NCI-H748 treated with DMSO at 0.1 percent for 48 hours (cell line): Measurements from ENCODE around the gene ACTN1.

ENCODE experiments used
- DNase-seq: peaks from one replicate; lab custom pipeline; 2025; lab: John Stamatoyannopoulos, UW

ACTN1 gene

DNA sequence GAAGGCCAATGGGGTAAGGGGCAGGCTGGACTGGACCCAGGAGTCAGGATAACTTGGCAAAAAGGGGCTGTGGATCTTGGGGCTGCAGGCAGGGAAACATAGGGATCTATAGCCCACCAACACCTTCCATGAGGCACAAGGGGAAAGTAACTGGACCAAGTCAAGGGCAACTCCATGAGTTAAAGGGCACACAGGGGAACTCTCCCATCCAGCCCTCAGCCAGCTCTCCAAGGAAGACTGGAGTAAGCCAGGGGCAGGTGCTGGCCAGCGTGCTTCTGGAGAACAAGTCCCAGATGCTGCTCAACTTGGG, 154.9 kb downstream of the ACTN1 start:
- no peak for DNase-seq
